BJ (cell line): ENCODE results near the gene WNT5A. TPM values are rescaled to one million over a fixed set of nuclear protein-coding genes. Genes with fewer than 3 reads are reported as not detected.

Experiments
- CTCF ChIA-PET: fragments of 350-600 bp; formaldehyde crosslinking; extraction: SDS; loops from one replicate; lab custom pipeline; 2021; ENCODE audit warnings: antibody characterized with exemption, inconsistent platforms; lab: Yijun Ruan, JAX
- POLR2A ChIA-PET: fragments of 300-600 bp; sonication (Branson Sonifier 250); formaldehyde crosslinking; extraction: SDS; loops from one replicate; lab custom pipeline; 2021; ENCODE audit warnings: antibody characterized with exemption; lab: Charles Lee
- DNase-seq: peaks from one replicate; pipeline ENCODE4 v3.0.0-alpha.2; 2011; ENCODE audit warnings: low read depth
- H3K27me3 ChIP-seq: 2 replicates; pipeline ENCODE4 v1.6.0; 2011; ENCODE audit warnings: low read length; ENCODE audit not compliant: control insufficient read depth, insufficient read depth
- H3K36me3 ChIP-seq: 2 replicates; pipeline ENCODE4 v1.5.1; 2011; ENCODE audit warnings: low read length; ENCODE audit not compliant: control insufficient read depth, insufficient read depth
- H3K4me3 ChIP-seq: 2 replicates; pipeline ENCODE4 v1.5.1; 2011; ENCODE audit warnings: low read depth, mild to moderate bottlenecking, control low read depth, low read length
- CTCF ChIP-seq: IDR thresholded peaks from 2 replicates; pipeline ENCODE4 v1.5.1; 2011; ENCODE audit warnings: low read depth, mild to moderate bottlenecking, control low read depth, inconsistent platforms, low read length, moderate library complexity; ENCODE audit not compliant: insufficient read depth
- polyA plus RNA-seq: library from polyadenylated mRNA; depleted of rRNA; stranded (reverse); fragments of >200 nt; gene quantifications from 2 replicates; pipeline ENCODE4 v1.2.3, GENCODE V29; 2011

Gene WNT5A
- polyA plus RNA-seq, 1 experiment: 627 TPM

- DNase-seq: no peak
- CTCF ChIA-PET: interaction anchor here (1.3 kb wide), 1 partner anchor 17 kb away, joined by 4 read pairs; no protein-coding TSS in a partner anchor
- POLR2A ChIA-PET: no interaction called here
These were observed 52.3 kb downstream of the WNT5A start for GRCh38 chr3:55434789-55435188.

GRCh38 chr3:55431041-55431440 is 56.1 kb downstream of the WNT5A start:
- no peak for DNase-seq
- no peaks in the 10 kb centered on the region for H3K27me3 ChIP-seq
- H3K4me3 ChIP-seq: no peak overlapping the region
- ChIA-PET CTCF (no interaction called here), POLR2A (no interaction called here)
- TF ChIP-seq CTCF: no peak
- H3K36me3 ChIP-seq: no peaks in the 10 kb centered on the region

More at GRCh38 chr3:55434789-55435188, 52.3 kb downstream of the WNT5A start:
- TF ChIP-seq CTCF: peak; percentile 36; the same call in 1 of the 2 replicates
- Histone ChIP-seq H3K4me3 (no peak overlapping the region), H3K36me3 (no peaks in the 10 kb centered on the region), H3K27me3 (no peaks in the 10 kb centered on the region)

GRCh38 chr3:55427739-55428138 is 59.4 kb downstream of the WNT5A start:
- Histone ChIP-seq H3K27me3 (no peaks in the 10 kb centered on the region), H3K36me3 (no peaks in the 10 kb centered on the region), H3K4me3 (no peak overlapping the region)
- CTCF ChIA-PET: no interaction called here
- DNase-seq: no peak
- TF ChIP-seq CTCF: no peak
- POLR2A ChIA-PET: no interaction called here

GRCh38 chr3:55426486-55426885 is 60.6 kb downstream of the WNT5A start:
- ChIA-PET POLR2A (interaction anchor here (0.6 kb wide), 1 partner anchor 86 kb away, joined by 8 read pairs; no protein-coding TSS in a partner anchor), CTCF (no interaction called here)
- no peak for TF ChIP-seq CTCF
- no peak overlapping the region for H3K4me3 ChIP-seq
- no peaks in the 10 kb centered on the region for H3K36me3 ChIP-seq
- no peaks in the 10 kb centered on the region for H3K27me3 ChIP-seq
- DNase-seq: no peak

- POLR2A ChIA-PET: interaction anchor here (0.6 kb wide), 1 partner anchor 9 kb away, joined by 3 read pairs; no protein-coding TSS in a partner anchor
- Histone ChIP-seq H3K36me3 (no peaks in the 10 kb centered on the region), H3K27me3 (no peaks in the 10 kb centered on the region), H3K4me3 (no peak overlapping the region)
- DNase-seq: no peak
- CTCF ChIA-PET: no interaction called here
- no peak for TF ChIP-seq CTCF
These were observed 63.3 kb downstream of the WNT5A start for GRCh38 chr3:55423782-55424181.
